Prostate gland (tissue), 2 donors: ENCODE measurements around the gene SLC9A4.

Source experiments
- POLR2AphosphoS5 ChIP-seq: sonication (generic); formaldehyde crosslinking; IDR thresholded peaks from one replicate; pipeline ENCODE4 v1.6.1; 2017; ENCODE audit warnings: antibody characterized with exemption
- TF ChIP-seq, protein P1 (sequence below), 4 experiments: fragments of 200-600 bp in 2 of 4; fragments of 450-650 bp in 2 of 4; sonication (generic) in 2 of 4; IDR thresholded peaks; 1 replicate in 3 of 4; 2 replicates in 1 of 4; pipeline ENCODE4 v1.5.1; 2016 to 2019; ENCODE audit warnings: antibody characterized with exemption in 4 of 4, mild to moderate bottlenecking in 2 of 4, moderate library complexity in 2 of 4

DNA sequence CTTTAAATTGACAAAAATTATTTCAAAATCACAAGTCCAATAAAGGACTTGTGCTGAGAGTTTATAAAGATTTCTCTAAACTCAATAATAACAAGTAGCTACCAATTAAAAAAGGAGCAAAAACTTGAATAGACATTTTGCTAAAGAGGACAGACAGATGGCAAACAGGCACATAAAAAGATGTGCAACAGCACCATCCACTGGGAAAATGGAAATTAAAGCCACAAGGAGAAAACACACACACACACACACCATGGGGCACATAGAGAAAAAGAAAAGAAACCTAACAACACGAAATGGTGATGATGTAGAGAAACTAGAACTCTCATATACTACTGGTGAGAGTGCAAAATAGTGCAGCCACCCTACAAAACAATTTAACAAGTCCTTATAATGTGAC is 12.6 kb upstream of the SLC9A4 start:
- TF ChIP-seq, protein P1, sequence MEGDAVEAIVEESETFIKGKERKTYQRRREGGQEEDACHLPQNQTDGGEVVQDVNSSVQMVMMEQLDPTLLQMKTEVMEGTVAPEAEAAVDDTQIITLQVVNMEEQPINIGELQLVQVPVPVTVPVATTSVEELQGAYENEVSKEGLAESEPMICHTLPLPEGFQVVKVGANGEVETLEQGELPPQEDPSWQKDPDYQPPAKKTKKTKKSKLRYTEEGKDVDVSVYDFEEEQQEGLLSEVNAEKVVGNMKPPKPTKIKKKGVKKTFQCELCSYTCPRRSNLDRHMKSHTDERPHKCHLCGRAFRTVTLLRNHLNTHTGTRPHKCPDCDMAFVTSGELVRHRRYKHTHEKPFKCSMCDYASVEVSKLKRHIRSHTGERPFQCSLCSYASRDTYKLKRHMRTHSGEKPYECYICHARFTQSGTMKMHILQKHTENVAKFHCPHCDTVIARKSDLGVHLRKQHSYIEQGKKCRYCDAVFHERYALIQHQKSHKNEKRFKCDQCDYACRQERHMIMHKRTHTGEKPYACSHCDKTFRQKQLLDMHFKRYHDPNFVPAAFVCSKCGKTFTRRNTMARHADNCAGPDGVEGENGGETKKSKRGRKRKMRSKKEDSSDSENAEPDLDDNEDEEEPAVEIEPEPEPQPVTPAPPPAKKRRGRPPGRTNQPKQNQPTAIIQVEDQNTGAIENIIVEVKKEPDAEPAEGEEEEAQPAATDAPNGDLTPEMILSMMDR (IDR thresholded peaks at IDR 0.05): no peak
- no peak for TF ChIP-seq POLR2AphosphoS5
